ENCODE measurements around the gene TJP3. TPM values are rescaled to one million over a fixed set of nuclear protein-coding genes. Genes with fewer than 3 reads are reported as not detected.

TJP3 gene
- total RNA-seq, 4 donors from 2014 or later: 0.06 to 4.2 (median 0.17) TPM; not detected in 1

DNA sequence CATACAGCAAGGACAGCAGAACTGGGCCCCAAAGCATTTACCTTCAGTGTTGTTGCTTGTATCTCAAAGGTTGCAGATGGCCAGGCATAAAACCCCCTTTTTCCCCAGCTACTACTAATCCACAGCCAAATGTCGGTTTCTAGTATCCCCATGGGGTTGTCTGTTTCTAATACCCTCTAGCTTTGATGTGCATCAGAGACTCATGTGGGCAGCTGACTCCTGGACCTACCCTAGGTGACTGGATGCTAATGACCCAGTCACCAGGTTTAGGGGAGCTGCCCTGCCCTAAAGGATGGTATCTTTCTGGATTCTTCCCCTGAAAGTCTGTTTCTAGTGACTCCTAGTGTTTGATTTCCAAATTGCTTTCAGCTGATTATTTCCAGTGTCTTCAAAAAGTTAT is 23.9 kb downstream of the TJP3 start:
- H3K4me3 ChIP-seq: no peak overlapping the region
- no peaks in the 10 kb centered on the region for H3K36me3 ChIP-seq
- DNase-seq (ENCODE audit: extremely low spot score): no peak
- intact Hi-C loops (cut with DNase I): no loop called here
- peaks cover 0 to 5% (median 0%) of the 10 kb centered on the region in 4 donors for H3K9me3 ChIP-seq
- H3K27ac ChIP-seq (replicated peaks in 1 of 4): no peak overlapping the region
- TF ChIP-seq, protein P1, sequence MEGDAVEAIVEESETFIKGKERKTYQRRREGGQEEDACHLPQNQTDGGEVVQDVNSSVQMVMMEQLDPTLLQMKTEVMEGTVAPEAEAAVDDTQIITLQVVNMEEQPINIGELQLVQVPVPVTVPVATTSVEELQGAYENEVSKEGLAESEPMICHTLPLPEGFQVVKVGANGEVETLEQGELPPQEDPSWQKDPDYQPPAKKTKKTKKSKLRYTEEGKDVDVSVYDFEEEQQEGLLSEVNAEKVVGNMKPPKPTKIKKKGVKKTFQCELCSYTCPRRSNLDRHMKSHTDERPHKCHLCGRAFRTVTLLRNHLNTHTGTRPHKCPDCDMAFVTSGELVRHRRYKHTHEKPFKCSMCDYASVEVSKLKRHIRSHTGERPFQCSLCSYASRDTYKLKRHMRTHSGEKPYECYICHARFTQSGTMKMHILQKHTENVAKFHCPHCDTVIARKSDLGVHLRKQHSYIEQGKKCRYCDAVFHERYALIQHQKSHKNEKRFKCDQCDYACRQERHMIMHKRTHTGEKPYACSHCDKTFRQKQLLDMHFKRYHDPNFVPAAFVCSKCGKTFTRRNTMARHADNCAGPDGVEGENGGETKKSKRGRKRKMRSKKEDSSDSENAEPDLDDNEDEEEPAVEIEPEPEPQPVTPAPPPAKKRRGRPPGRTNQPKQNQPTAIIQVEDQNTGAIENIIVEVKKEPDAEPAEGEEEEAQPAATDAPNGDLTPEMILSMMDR (IDR thresholded peaks at IDR 0.05): no peak
- TF ChIP-seq POLR2AphosphoS5 (IDR thresholded peaks at IDR 0.05): no peak
- TF ChIP-seq EP300 (IDR thresholded peaks at IDR 0.05): no peak
- TF ChIP-seq POLR2A (IDR thresholded peaks at IDR 0.05; ENCODE audit: low read depth): no peak
- H3K4me1 ChIP-seq: no peaks in the 10 kb centered on the region
- H3K27me3 ChIP-seq: peaks cover 0 to 5% (median 0%) of the 10 kb centered on the region in 4 donors
- WGBS: 88% methylated on average over 1 of the region's 1 CpG

DNA sequence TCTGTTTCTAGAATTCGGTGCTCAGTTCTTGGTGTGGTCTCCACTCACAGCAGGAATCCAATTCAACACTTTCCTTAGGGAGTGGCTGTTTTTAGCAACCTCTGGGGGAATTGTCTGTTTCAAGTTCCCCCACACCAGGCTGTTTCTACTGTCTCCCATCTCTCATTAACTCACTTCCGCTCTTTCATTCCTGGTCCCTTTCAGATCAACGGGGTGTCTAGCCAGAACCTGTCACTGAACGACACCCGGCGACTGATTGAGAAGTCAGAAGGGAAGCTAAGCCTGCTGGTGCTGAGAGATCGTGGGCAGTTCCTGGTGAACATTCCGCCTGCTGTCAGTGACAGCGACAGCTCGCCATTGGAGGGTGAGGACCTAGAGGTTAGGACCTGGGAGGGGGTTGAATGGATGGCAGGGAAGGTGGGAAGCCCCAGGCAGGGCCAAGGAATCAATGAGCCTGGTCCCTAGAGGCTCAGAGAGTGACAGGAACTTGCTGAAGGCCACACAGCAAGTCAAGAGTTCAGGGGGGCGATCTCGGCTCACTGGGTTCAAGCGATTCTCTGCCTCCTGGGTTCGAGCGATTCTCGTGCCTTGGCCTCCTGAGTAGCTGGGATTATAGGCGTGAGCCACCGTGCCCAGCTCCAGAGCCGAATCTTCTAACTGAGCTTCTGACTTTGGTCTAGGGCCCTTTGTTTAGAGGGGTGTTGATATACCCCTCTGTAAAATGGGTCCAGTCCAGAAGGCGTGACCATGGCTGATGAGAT is 25.5 kb downstream of the TJP3 start:
- 67% methylated on average over 14 of the region's 20 CpGs for WGBS
- H3K27ac ChIP-seq (replicated peaks in 1 of 4): no peak overlapping the region
- TF ChIP-seq POLR2AphosphoS5 (IDR thresholded peaks at IDR 0.05) (no peak), EP300 (IDR thresholded peaks at IDR 0.05) (no peak)
- TF ChIP-seq, protein P1 (IDR thresholded peaks at IDR 0.05): no peak
- H3K9me3 ChIP-seq: peaks cover 0 to 5% (median 0%) of the 10 kb centered on the region in 4 donors
- intact Hi-C loops (cut with DNase I): no loop called here
- no peak overlapping the region for H3K4me3 ChIP-seq
- peaks cover 0 to 12% (median 0%) of the 10 kb centered on the region in 4 donors for H3K27me3 ChIP-seq
- H3K36me3 ChIP-seq: no peaks in the 10 kb centered on the region
- DNase-seq (ENCODE audit: extremely low spot score): no peak
- no peaks in the 10 kb centered on the region for H3K4me1 ChIP-seq

DNA sequence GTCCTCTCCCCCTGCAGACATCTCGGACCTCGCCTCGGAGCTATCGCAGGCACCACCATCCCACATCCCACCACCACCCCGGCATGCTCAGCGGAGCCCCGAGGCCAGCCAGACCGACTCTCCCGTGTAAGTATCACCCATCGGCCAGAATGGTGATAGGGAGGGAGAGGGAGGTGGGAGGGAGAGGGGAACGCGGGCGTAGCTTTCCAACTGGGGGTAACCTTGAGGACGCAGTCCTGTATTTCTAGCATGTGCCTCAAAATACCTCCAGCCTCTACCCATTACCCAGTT is 26.1 kb downstream of the TJP3 start:
- H3K4me1 ChIP-seq: no peaks in the 10 kb centered on the region
- TF ChIP-seq POLR2A (IDR thresholded peaks at IDR 0.05; ENCODE audit: low read depth): no peak
- no peak for TF ChIP-seq EP300 (IDR thresholded peaks at IDR 0.05)
- TF ChIP-seq POLR2AphosphoS5 (IDR thresholded peaks at IDR 0.05): no peak
- TF ChIP-seq, protein P1 (IDR thresholded peaks at IDR 0.05): no peak
- no peak overlapping the region for H3K4me3 ChIP-seq
- no peaks in the 10 kb centered on the region for H3K36me3 ChIP-seq
- intact Hi-C loops (cut with DNase I): no loop called here
- peaks cover 0 to 1% (median 0%) of the 10 kb centered on the region in 4 donors for H3K9me3 ChIP-seq
- WGBS: 95% methylated on average over 14 of the region's 14 CpGs
- no peak for DNase-seq (ENCODE audit: extremely low spot score)
- H3K27me3 ChIP-seq: peaks cover 0 to 17% (median 0%) of the 10 kb centered on the region in 4 donors
- H3K27ac ChIP-seq (replicated peaks in 1 of 4): no peak overlapping the region

DNA sequence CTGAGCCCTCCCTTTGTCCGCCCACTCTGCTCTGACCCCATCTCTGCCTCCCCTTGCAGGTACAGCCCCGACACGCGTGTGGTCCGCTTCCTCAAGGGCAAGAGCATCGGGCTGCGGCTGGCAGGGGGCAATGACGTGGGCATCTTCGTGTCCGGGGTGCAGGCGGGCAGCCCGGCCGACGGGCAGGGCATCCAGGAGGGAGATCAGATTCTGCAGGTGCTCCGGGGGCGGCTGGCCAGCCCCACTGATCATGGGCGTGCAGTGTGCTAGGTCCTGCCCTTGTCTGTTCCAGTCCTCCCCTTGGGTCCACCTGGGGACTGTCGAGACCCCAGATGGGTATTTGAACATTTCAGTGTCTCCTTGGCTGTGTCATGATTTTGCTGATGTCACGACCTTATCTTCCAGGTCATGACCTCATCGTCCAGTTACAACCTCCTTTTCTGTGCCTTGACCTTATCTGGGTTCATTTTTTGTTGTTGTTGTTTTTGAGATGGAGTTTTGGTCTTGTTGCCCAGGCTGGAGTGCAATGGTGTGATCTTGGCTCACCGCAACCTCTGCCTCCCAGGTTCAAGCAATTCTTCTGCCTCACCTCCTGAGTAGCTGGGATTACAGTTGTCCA is 28.0 kb downstream of the TJP3 start:
- TF ChIP-seq, protein P1 (IDR thresholded peaks at IDR 0.05): no peak
- no peak for TF ChIP-seq EP300 (IDR thresholded peaks at IDR 0.05)
- TF ChIP-seq POLR2A (IDR thresholded peaks at IDR 0.05; ENCODE audit: low read depth): no peak
- TF ChIP-seq POLR2AphosphoS5 (IDR thresholded peaks at IDR 0.05): no peak
- Histone ChIP-seq H3K27me3 (peaks cover 0 to 17% (median 0%) of the 10 kb centered on the region in 4 donors), H3K4me3 (no peak overlapping the region), H3K4me1 (no peaks in the 10 kb centered on the region), H3K36me3 (no peaks in the 10 kb centered on the region), H3K9me3 (no peaks in the 10 kb centered on the region), H3K27ac (replicated peaks in 1 of 4) (no peak overlapping the region)
- intact Hi-C loops (cut with DNase I): no loop called here
- 70% methylated on average over 8 of the region's 21 CpGs for WGBS
- no peak for DNase-seq (ENCODE audit: extremely low spot score)

All from esophagus muscularis mucosa (tissue), 4 donors.